SK-N-MC (cell line): ENCODE results near the gene B4GALNT2.

Source experiments
- EZH2 ChIP-seq: fragments of 200-600 bp; sonication (generic); IDR thresholded peaks from one replicate; pipeline ENCODE4 v1.6.1; 2017; ENCODE audit warnings: antibody characterized with exemption
- POLR2AphosphoS5 ChIP-seq: IDR thresholded peaks from 2 replicates; pipeline ENCODE4 v1.6.1; 2012; ENCODE audit warnings: mild to moderate bottlenecking, low read depth, low read length, borderline replicate concordance

- TF ChIP-seq POLR2AphosphoS5 = no peak
- no peak for TF ChIP-seq EZH2
Measured at GRCh38 chr17:49187301-49187700, 54.7 kb downstream of the B4GALNT2 start.
